Adipocyte (in vitro differentiated cells): ENCODE data around the gene PLPP3.

Experiments used
- DNase-seq: peaks from one replicate; pipeline ENCODE4 v3.0.0-alpha.2; 2015; ENCODE audit warnings: low read depth
- H3K27me3 ChIP-seq: replicated peaks from 2 replicates; pipeline ENCODE4 v1.7.0; 2013; ENCODE audit warnings: mild to moderate bottlenecking, low read length, moderate library complexity; ENCODE audit not compliant: control insufficient read depth, insufficient read depth
- H3K36me3 ChIP-seq: 2 replicates; pipeline ENCODE4 v1.7.0; 2013; ENCODE audit warnings: low read length, mild to moderate bottlenecking, moderate library complexity; ENCODE audit not compliant: control insufficient read depth, insufficient read depth, severe bottlenecking
- H3K4me1 ChIP-seq: 2 replicates; pipeline ENCODE4 v1.7.0; 2013; ENCODE audit warnings: mild to moderate bottlenecking, low read length, moderate library complexity; ENCODE audit not compliant: control insufficient read depth, insufficient read depth
- H3K4me3 ChIP-seq: 2 replicates; pipeline ENCODE4 v1.7.0; 2013; ENCODE audit warnings: mild to moderate bottlenecking, low read length, moderate library complexity
- H3K9ac ChIP-seq: 2 replicates; pipeline ENCODE4 v1.7.0; 2013; ENCODE audit warnings: mild to moderate bottlenecking, low read length, moderate library complexity
- H3K9me3 ChIP-seq: 2 replicates; pipeline ENCODE4 v1.7.0; 2013; ENCODE audit warnings: mild to moderate bottlenecking, low read length, moderate library complexity; ENCODE audit not compliant: control insufficient read depth

Gene PLPP3

DNA sequence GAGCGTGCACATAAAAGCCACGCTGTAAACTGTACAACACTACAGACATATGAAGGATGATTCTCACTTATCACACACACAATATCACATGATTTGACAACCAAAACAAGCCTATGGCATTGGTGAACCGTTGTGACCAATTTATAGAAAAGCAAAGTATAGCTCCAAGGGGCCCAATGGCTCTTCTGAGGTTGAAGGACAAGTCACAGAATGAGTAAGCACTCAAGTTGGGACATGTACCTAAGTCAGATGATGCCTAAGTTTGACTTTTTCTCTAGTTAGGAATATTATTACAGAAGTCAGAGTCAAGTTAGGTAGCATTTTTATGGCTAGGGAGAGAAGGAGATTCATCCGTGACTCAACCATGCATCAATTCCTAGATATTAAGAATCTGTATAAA, 45.7 kb downstream of the PLPP3 start:
- Histone ChIP-seq H3K4me1 (peaks cover 30% of the 10 kb centered on the region), H3K36me3 (peaks cover 82% of the 10 kb centered on the region), H3K4me3 (no peak overlapping the region), H3K9me3 (no peaks in the 10 kb centered on the region), H3K27me3 (no peaks in the 10 kb centered on the region), H3K9ac (no peak overlapping the region)
- DNase-seq: no peak

DNA sequence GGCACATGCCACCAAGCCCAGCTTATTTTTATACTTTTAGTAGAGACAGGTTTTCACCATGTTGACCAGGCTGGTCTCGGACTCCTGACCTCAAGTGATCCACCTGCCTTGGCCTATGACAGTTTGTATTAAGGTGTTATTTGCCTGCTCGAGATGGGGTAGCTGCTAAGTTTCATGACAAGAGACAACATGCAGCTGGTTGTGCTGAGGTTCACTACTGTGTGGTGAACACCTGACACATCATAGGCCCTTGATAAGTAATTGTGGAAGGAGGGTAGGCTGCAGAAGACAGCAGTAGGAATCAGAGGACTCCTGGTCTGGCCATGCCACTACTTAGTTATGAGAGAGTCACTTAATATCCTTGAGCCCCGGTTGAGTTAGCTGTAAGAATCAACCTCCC, 46.2 kb downstream of the PLPP3 start:
- Histone ChIP-seq H3K9me3 (no peaks in the 10 kb centered on the region), H3K4me3 (no peak overlapping the region), H3K9ac (no peak overlapping the region), H3K36me3 (peaks cover 86% of the 10 kb centered on the region), H3K27me3 (no peaks in the 10 kb centered on the region), H3K4me1 (peaks cover 30% of the 10 kb centered on the region)
- no peak for DNase-seq

DNA sequence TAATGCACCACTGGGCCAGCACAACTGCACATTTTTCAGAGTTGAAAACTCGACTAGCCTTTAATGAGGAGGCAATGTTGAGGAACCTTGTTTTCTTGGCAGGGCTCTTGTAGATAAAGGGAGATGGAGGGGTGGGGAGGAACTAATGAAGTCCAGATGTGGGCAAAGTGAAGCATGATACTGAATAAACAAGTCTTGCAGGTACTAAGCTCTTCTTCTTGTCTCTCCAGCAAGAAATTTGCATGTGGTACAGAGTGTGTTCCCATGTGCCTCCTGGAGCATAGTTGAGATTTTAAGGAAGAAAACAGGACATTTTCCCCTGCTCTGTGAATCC, 47.0 kb downstream of the PLPP3 start:
- Histone ChIP-seq H3K4me1 (peaks cover 37% of the 10 kb centered on the region), H3K9me3 (no peaks in the 10 kb centered on the region), H3K27me3 (no peaks in the 10 kb centered on the region), H3K4me3 (no peak overlapping the region), H3K36me3 (peaks cover 93% of the 10 kb centered on the region), H3K9ac (no peak overlapping the region)
- DNase-seq: peak; percentile 66

- Histone ChIP-seq H3K9ac (no peak overlapping the region), H3K4me3 (no peak overlapping the region), H3K4me1 (peaks cover 42% of the 10 kb centered on the region), H3K27me3 (no peaks in the 10 kb centered on the region), H3K36me3 (peaks cover 88% of the 10 kb centered on the region), H3K9me3 (no peaks in the 10 kb centered on the region)
- DNase-seq: no peak
Observed at GRCh38 chr1:56531624-56532349, 47.6 kb downstream of the PLPP3 start.

DNA sequence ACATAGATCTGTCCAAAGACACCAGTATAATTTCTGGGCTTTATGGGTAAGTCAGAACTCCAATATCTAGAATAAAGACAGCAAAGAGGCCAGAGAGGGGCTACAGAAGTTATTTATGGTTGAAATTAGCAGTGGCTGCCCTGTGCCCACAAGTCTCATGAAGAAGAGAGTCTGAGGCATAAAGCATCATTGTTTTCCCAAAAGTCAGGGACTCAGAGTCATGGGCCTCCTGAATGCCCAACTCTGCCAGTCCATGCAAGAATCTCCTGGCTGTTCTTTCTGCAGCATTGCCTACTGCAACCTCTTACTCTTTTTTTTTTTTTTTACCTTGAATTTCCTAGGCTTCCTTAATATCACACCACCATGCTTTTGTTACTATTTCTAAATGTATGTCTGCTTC, 49.6 kb downstream of the PLPP3 start:
- no peak for DNase-seq
- Histone ChIP-seq H3K9ac (no peak overlapping the region), H3K4me3 (no peak overlapping the region), H3K36me3 (peaks cover 82% of the 10 kb centered on the region), H3K9me3 (no peaks in the 10 kb centered on the region), H3K4me1 (peaks cover 52% of the 10 kb centered on the region), H3K27me3 (no peaks in the 10 kb centered on the region)

- H3K36me3 ChIP-seq: peaks cover 81% of the 10 kb centered on the region
- H3K4me1 ChIP-seq: peaks cover 53% of the 10 kb centered on the region
- H3K4me3 ChIP-seq: no peak overlapping the region
- H3K9ac ChIP-seq: no peak overlapping the region
- H3K9me3 ChIP-seq: no peaks in the 10 kb centered on the region
- no peak for DNase-seq
- H3K27me3 ChIP-seq: no peaks in the 10 kb centered on the region
Observed at GRCh38 chr1:56527548-56528302, 51.6 kb downstream of the PLPP3 start.

DNA sequence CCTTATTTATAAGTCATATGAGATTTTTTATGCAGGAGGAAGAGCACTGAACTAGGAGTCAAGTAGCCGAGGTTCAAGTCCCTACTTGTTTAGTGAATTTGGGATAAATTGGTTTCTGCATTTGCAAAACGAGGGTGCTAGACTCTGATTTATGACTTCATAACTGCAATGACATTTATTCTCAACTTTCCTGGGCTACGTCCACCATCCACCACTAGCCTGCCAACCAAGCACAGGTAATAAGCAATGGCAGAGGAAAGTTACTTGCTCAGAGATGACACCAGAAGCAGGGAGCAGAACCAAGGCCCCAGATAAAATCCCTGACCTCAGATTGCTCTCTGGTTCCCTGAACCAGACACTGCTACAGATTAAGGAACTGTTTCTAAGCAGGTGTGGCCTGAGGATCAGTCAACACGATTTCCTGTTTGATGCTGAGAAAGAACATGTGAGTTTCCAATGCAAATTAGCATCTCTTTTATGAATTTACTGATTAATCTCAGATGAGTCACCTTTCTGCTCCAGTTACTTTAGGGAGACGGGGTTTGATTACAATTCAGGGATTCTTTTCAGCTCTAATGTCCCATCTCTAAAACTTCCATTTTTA, 52.7 kb downstream of the PLPP3 start:
- no peak overlapping the region for H3K9ac ChIP-seq
- DNase-seq: peak; percentile 36
- H3K4me1 ChIP-seq: peaks cover 46% of the 10 kb centered on the region
- H3K36me3 ChIP-seq: peaks cover 81% of the 10 kb centered on the region
- no peak overlapping the region for H3K4me3 ChIP-seq
- no peaks in the 10 kb centered on the region for H3K27me3 ChIP-seq
- no peaks in the 10 kb centered on the region for H3K9me3 ChIP-seq

GRCh38 chr1:56525489-56526041, 53.8 kb downstream of the PLPP3 start:
- Histone ChIP-seq H3K9ac (no peak overlapping the region), H3K27me3 (no peaks in the 10 kb centered on the region), H3K4me3 (no peak overlapping the region), H3K4me1 (peaks cover 39% of the 10 kb centered on the region), H3K36me3 (peaks cover 79% of the 10 kb centered on the region), H3K9me3 (no peaks in the 10 kb centered on the region)
- DNase-seq: no peak

- H3K9me3 ChIP-seq: no peaks in the 10 kb centered on the region
- peaks cover 48% of the 10 kb centered on the region for H3K4me1 ChIP-seq
- no peak overlapping the region for H3K9ac ChIP-seq
- DNase-seq: no peak
- no peaks in the 10 kb centered on the region for H3K27me3 ChIP-seq
- H3K36me3 ChIP-seq: peaks cover 82% of the 10 kb centered on the region
- no peak overlapping the region for H3K4me3 ChIP-seq
Observed at GRCh38 chr1:56524263-56524662, 55.1 kb downstream of the PLPP3 start.

DNA sequence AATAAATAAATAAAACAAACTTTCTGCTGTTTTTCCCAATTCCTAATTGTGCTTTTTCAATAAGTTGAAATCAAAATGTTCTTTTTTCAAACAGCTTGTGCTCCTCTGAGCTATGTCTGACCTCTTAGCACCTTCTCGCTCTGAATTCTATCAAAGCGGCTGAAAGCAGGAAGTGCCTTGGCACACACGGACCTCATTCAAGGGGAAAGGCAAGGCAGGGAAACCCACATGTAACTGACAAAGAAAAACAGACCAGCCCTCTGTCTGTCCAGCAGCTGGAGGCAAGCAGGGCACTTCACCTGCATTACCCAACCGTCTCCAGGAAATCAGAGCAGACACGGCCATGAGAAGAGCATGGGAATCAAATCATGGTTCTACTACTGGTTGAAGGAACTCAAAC, 56.7 kb downstream of the PLPP3 start:
- H3K9ac ChIP-seq: no peak overlapping the region
- DNase-seq: no peak
- H3K4me3 ChIP-seq: no peak overlapping the region
- no peaks in the 10 kb centered on the region for H3K9me3 ChIP-seq
- peaks cover 78% of the 10 kb centered on the region for H3K36me3 ChIP-seq
- no peaks in the 10 kb centered on the region for H3K27me3 ChIP-seq
- H3K4me1 ChIP-seq: peaks cover 46% of the 10 kb centered on the region

DNA sequence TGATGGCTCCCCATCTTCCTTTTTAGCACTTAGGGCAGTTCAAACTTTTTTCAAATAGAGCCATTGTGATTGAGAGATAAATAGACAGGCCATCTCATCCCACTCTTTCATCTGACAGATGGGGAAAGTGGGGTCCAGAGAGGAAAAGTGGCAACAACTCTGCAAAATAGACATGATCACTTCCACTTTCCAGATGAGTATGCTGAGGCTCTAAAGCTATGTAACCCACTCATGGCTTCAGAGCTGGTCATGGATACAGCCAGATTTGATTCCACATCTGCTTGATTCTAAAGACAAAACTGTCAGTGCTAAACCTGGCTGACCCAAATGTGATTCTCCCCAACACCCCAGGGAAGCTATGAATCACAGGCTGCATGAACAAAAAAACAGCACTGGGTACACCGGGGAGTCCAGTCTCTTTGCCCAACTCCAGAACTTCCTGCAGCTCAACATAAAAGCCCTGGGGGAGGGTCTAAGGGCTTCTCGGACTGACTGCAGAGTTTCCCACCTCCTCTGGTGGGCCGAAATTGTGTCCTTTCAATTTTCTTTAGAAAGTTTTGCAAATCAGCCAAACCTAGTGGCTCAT, 59.3 kb downstream of the PLPP3 start:
- Histone ChIP-seq H3K27me3 (no peaks in the 10 kb centered on the region), H3K9me3 (no peaks in the 10 kb centered on the region), H3K4me3 (no peak overlapping the region), H3K4me1 (peaks cover 46% of the 10 kb centered on the region), H3K9ac (no peak overlapping the region), H3K36me3 (peaks cover 91% of the 10 kb centered on the region)
- no peak for DNase-seq
